B cell (primary cell): Measurements from ENCODE around the gene CNGA3.

Experiments
- EZH2 ChIP-seq: IDR thresholded peaks from 2 replicates; pipeline ENCODE4 v1.6.1; 2012; ENCODE audit warnings: borderline replicate concordance, low read depth, mild to moderate bottlenecking, moderate library complexity, low read length; ENCODE audit not compliant: insufficient read depth, poor library complexity, severe bottlenecking
- TF ChIP-seq, protein P1 (sequence below): fragments of 200-600 bp; IDR thresholded peaks from one replicate; pipeline ENCODE4 v1.8.0; 2022; ENCODE audit warnings: antibody characterized with exemption, mild to moderate bottlenecking

DNA sequence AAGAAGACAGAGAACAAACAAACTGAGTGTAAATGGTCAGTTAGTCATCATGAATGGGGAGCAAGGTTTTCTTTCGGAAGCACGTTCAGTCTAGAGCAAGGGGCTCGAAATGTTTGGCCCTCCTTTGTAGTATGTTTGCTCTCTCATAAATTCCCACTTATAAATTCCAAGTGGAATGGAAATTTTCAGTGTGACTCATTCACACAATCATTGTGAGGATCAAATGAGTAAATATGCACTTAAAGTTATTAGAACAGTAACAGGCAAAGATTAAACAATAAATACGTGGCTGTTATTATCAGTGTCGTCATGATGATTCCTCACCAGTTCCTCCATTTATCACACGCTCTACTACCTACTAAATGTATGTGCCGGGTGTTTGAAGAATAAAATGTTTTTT, 10.5 kb downstream of the CNGA3 start:
- TF ChIP-seq, protein P1, sequence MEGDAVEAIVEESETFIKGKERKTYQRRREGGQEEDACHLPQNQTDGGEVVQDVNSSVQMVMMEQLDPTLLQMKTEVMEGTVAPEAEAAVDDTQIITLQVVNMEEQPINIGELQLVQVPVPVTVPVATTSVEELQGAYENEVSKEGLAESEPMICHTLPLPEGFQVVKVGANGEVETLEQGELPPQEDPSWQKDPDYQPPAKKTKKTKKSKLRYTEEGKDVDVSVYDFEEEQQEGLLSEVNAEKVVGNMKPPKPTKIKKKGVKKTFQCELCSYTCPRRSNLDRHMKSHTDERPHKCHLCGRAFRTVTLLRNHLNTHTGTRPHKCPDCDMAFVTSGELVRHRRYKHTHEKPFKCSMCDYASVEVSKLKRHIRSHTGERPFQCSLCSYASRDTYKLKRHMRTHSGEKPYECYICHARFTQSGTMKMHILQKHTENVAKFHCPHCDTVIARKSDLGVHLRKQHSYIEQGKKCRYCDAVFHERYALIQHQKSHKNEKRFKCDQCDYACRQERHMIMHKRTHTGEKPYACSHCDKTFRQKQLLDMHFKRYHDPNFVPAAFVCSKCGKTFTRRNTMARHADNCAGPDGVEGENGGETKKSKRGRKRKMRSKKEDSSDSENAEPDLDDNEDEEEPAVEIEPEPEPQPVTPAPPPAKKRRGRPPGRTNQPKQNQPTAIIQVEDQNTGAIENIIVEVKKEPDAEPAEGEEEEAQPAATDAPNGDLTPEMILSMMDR: no peak
- TF ChIP-seq EZH2: no peak
